DND-41 (cell line): ENCODE measurements around the gene IGF2BP2.

ENCODE experiments used
- EZH2 ChIP-seq: IDR thresholded peaks from 3 replicates; pipeline ENCODE4 v1.6.1; 2012; ENCODE audit warnings: borderline replicate concordance, low read depth, mild to moderate bottlenecking, moderate library complexity, low read length, inconsistent platforms; ENCODE audit not compliant: severe bottlenecking
- TF ChIP-seq, protein P1 (sequence below): IDR thresholded peaks from 2 replicates; pipeline ENCODE4 v1.5.1; 2012; ENCODE audit warnings: borderline replicate concordance, low read length, moderate library complexity, mild to moderate bottlenecking; ENCODE audit not compliant: poor library complexity, severe bottlenecking; ENCODE audit errors: extremely low read depth

- TF ChIP-seq, protein P1, sequence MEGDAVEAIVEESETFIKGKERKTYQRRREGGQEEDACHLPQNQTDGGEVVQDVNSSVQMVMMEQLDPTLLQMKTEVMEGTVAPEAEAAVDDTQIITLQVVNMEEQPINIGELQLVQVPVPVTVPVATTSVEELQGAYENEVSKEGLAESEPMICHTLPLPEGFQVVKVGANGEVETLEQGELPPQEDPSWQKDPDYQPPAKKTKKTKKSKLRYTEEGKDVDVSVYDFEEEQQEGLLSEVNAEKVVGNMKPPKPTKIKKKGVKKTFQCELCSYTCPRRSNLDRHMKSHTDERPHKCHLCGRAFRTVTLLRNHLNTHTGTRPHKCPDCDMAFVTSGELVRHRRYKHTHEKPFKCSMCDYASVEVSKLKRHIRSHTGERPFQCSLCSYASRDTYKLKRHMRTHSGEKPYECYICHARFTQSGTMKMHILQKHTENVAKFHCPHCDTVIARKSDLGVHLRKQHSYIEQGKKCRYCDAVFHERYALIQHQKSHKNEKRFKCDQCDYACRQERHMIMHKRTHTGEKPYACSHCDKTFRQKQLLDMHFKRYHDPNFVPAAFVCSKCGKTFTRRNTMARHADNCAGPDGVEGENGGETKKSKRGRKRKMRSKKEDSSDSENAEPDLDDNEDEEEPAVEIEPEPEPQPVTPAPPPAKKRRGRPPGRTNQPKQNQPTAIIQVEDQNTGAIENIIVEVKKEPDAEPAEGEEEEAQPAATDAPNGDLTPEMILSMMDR = no peak
- no peak for TF ChIP-seq EZH2
These were observed 34.7 kb downstream of the IGF2BP2 start for GRCh38 chr3:185789891-185790830.
